Neural progenitor cell (in vitro differentiated cells): ENCODE data around the gene IGDCC3. TPM values are rescaled to one million over a fixed set of nuclear protein-coding genes. Genes with fewer than 3 reads are reported as not detected.

Experiments
- DNase-seq: peaks from one replicate; pipeline ENCODE4 v3.0.0-alpha.2; 2016; ENCODE audit warnings: low spot score
- H2AFZ ChIP-seq: fragments of 200-600 bp; sonication (generic); replicated peaks from 2 replicates; pipeline ENCODE4 v1.6.1; 2016; ENCODE audit warnings: antibody characterized with exemption
- H3F3A ChIP-seq: fragments of 200-600 bp; sonication (generic); 2 replicates; pipeline ENCODE4 v1.6.1; 2016; ENCODE audit warnings: antibody characterized with exemption, low read depth
- H3K27ac ChIP-seq: fragments of 200-600 bp; sonication (generic); 2 replicates; pipeline ENCODE4 v1.5.1; 2016; ENCODE audit warnings: mild to moderate bottlenecking
- H3K27me3 ChIP-seq: fragments of 200-600 bp; sonication (generic); 2 replicates; pipeline ENCODE4 v1.6.1; 2016; ENCODE audit warnings: mild to moderate bottlenecking, moderate library complexity
- H3K36me3 ChIP-seq: fragments of 200-600 bp; sonication (generic); 2 replicates; pipeline ENCODE4 v1.5.1; 2016
- H3K4me1 ChIP-seq: fragments of 200-600 bp; sonication (generic); 2 replicates; pipeline ENCODE4 v1.6.1; 2016; ENCODE audit warnings: mixed run types
- H3K4me2 ChIP-seq: fragments of 200-600 bp; sonication (generic); 2 replicates; pipeline ENCODE4 v1.6.1; 2016
- H3K4me3 ChIP-seq: fragments of 200-600 bp; sonication (generic); 2 replicates; pipeline ENCODE4 v1.5.1; 2016
- H3K79me2 ChIP-seq: fragments of 200-600 bp; sonication (generic); 2 replicates; pipeline ENCODE4 v1.6.1; 2016; ENCODE audit warnings: low read depth
- H3K9ac ChIP-seq: fragments of 200-600 bp; sonication (generic); 2 replicates; pipeline ENCODE4 v1.6.1; 2016
- H3K9me3 ChIP-seq: fragments of 200-600 bp; sonication (generic); 2 replicates; pipeline ENCODE4 v1.5.1; 2016; ENCODE audit warnings: low read depth
- H4K20me1 ChIP-seq: fragments of 200-600 bp; sonication (generic); 2 replicates; pipeline ENCODE4 v1.6.1; 2016; ENCODE audit warnings: low read depth
- H3K27ac Mint-ChIP-seq: 3 replicates; pipeline ENCODE4 v1.8.0; 2021; ENCODE audit warnings: mixed read lengths
- H3K27me3 Mint-ChIP-seq: 2 replicates; pipeline ENCODE4 v1.8.0; 2022; ENCODE audit warnings: low read depth, mild to moderate bottlenecking, inconsistent platforms, moderate library complexity, mixed read lengths; ENCODE audit not compliant: insufficient read depth
- H3K36me3 Mint-ChIP-seq: 3 replicates; pipeline ENCODE4 v1.8.0; 2021; ENCODE audit warnings: mixed read lengths
- H3K4me1 Mint-ChIP-seq: 3 replicates; pipeline ENCODE4 v1.8.0; 2021; ENCODE audit warnings: mixed read lengths
- H3K4me3 Mint-ChIP-seq: 3 replicates; pipeline ENCODE4 v1.8.0; 2021; ENCODE audit warnings: mild to moderate bottlenecking, moderate library complexity, mixed read lengths
- H3K9me3 Mint-ChIP-seq: 3 replicates; pipeline ENCODE4 v1.8.0; 2020; ENCODE audit warnings: mixed read lengths
- CTCF ChIP-seq: fragments of 200-600 bp; sonication (generic); IDR thresholded peaks from 2 replicates; pipeline ENCODE4 v1.5.1; 2017; ENCODE audit warnings: antibody characterized with exemption, mild to moderate bottlenecking
- EZH2 ChIP-seq: fragments of 200-600 bp; sonication (generic); IDR thresholded peaks from 2 replicates; pipeline ENCODE4 v1.6.1; 2017; ENCODE audit warnings: antibody characterized with exemption, mild to moderate bottlenecking, moderate library complexity
- EZH2phosphoT487 ChIP-seq: fragments of 200-600 bp; sonication (generic); IDR thresholded peaks from 2 replicates; pipeline ENCODE4 v1.6.1; 2017; ENCODE audit warnings: antibody characterized with exemption
- total RNA-seq: library from RNA; depleted of rRNA; stranded (reverse); fragments of >200 nt; gene quantifications from 2 replicates; pipeline ENCODE4 v1.2.3, GENCODE V29; 2015; ENCODE audit warnings: low replicate concordance

IGDCC3 gene
- total RNA-seq, 1 donor from 2014 or later, result 15.8 TPM

DNA sequence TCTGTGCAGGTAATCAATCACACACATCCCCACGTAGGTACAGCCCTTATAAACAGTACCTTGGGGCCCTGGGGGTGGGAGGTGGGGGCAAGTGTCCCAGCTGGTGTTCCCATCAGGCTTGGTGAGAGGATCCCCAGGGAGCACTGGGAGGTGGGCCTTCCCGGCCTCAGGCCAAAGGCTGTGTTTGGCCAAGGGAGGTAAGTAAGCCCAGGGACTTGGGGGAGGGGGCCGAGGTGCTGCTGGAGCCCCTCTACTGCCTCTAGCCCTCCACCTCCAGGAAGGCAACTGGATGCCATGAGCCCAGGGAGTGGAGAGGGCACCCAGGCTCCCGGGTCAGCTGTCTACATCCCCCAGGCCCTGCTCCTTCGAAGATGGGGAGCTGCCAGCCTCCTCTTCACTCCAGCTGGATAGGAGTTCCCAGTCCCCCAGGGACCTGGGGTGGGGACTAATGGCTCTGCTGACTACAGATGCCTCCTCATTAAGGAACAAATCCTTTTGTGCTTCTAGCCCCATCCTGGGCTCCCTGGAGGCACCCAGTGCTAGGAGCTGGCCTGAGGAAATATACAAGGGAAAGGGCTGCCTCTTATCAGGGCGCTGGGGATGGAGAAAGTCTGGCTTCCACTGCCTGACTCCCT, 40.2 kb downstream of the IGDCC3 start:
- Mint-ChIP-seq H3K4me3 (no peak overlapping the region), H3K4me1 (peaks cover 71% of the 10 kb centered on the region), H3K27me3 (peaks cover 5% of the 10 kb centered on the region), H3K36me3 (peaks cover 3% of the 10 kb centered on the region), H3K27ac (peak overlapping the region; percentile 81), H3K9me3 (no peaks in the 10 kb centered on the region)
- peak overlapping the region; percentile 23 for H3K4me2 ChIP-seq
- peaks cover 33% of the 10 kb centered on the region for H3F3A ChIP-seq
- no peaks in the 10 kb centered on the region for H3K27me3 ChIP-seq
- H4K20me1 ChIP-seq, result peaks cover 29% of the 10 kb centered on the region
- no peak for DNase-seq
- H3K27ac ChIP-seq, result no peak overlapping the region
- H3K36me3 ChIP-seq, result no peaks in the 10 kb centered on the region
- H3K4me3 ChIP-seq, result no peak overlapping the region
- no peak overlapping the region for H3K9ac ChIP-seq
- H2AFZ ChIP-seq, result no peak overlapping the region
- no peaks in the 10 kb centered on the region for H3K79me2 ChIP-seq
- no peaks in the 10 kb centered on the region for H3K9me3 ChIP-seq
- TF ChIP-seq EZH2 (no peak), CTCF (no peak), EZH2phosphoT487 (no peak)
- H3K4me1 ChIP-seq, result peaks cover 69% of the 10 kb centered on the region

DNA sequence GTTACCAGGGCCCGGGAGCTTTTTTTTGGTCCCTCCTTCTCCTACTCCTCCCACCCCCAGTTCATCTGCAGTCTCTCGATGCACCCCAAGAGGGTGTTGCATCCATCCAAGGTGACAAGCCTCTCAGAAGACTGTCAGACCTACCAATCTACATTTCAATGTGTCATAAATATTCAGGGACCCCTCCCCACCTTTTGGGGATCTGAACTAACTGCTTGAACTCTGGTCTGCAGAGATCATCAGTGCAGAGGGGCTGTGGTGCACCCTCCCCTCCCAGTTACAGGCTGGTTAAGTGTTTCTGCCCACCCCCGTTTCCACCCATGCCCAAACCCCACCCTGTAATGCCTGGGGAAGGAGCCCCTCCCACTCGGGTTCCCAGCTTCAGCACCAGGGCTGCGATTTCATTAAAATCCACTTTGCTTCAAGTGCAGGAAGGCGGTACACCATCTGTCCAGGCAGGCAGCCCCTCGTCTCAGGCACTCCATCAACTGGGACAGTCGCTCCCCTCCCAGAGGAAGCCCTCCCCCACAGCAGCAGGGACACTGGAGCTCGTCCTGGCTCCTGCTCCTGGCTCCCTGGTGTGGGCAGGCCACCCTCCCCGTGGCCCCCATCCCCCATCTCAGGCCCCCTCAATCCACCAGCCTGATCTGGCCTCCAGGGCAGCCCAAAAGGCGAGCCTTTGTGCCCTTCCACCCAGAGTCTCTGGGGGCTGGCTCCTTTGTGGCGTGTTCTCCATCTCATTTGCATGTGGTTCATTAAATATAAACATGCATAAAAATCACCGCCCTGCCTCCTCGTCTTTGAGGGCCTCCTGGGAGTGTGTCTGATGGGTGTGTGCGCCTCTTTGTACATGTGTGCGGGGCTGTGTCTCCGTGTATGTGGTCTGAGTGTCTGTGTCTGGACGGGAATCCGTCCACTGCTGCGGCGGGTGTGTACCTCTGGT, 41.0 kb downstream of the IGDCC3 start:
- TF ChIP-seq EZH2phosphoT487 (no peak), EZH2 (no peak), CTCF (no peak)
- peaks cover 29% of the 10 kb centered on the region for H4K20me1 ChIP-seq
- Mint-ChIP-seq H3K4me1 (peaks cover 71% of the 10 kb centered on the region), H3K4me3 (peak overlapping the region; percentile 53), H3K9me3 (no peaks in the 10 kb centered on the region), H3K27me3 (peaks cover 5% of the 10 kb centered on the region), H3K36me3 (peaks cover 3% of the 10 kb centered on the region), H3K27ac (peak overlapping the region; percentile 81)
- no peaks in the 10 kb centered on the region for H3K79me2 ChIP-seq
- H3K4me1 ChIP-seq, result peaks cover 72% of the 10 kb centered on the region
- no peak overlapping the region for H2AFZ ChIP-seq
- H3K9ac ChIP-seq, result no peak overlapping the region
- no peaks in the 10 kb centered on the region for H3K27me3 ChIP-seq
- H3K36me3 ChIP-seq, result no peaks in the 10 kb centered on the region
- peak; percentile 35 for DNase-seq
- H3K4me3 ChIP-seq, result no peak overlapping the region
- H3K9me3 ChIP-seq, result no peaks in the 10 kb centered on the region
- H3F3A ChIP-seq, result peaks cover 33% of the 10 kb centered on the region
- H3K27ac ChIP-seq, result no peak overlapping the region
- peak overlapping the region; percentile 60 for H3K4me2 ChIP-seq

DNA sequence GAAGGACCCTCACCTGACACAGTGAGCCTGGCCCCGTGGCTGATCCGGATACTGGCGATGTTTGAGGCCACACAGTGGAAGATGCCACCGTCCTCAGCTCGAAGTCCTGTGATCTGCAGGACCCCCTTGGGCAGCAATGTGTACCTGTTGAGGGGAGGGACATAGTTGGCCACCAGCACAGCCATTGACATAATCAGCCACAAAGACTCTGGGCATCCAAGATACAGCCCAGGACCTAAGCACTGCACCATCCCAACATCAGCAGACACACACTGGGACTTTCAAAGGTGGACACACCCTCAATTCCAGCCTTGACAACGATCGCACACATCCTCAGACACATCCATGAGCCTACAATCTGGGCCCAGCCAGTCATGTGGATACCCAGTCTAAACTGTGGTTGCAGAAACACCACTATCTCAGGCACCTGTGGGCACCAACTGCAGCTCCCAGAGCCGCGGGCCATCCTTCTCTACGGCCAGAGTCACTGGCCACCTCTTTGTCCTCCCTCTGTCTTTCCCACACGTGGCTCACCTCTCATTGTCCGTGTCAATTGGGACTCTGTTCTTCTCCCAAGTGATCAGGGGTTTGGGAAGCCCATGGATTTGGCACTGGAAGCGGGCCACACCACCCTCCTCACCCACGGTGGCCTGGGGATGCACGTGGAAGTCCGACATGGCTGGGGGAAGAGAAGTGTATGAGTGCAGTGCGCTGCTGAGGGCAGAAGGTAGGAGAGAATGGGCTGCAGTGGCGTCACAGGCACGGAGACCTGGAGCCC, 42.3 kb downstream of the IGDCC3 start:
- no peaks in the 10 kb centered on the region for H3K36me3 ChIP-seq
- H4K20me1 ChIP-seq, result peaks cover 29% of the 10 kb centered on the region
- TF ChIP-seq EZH2, result no peak
- no peak for TF ChIP-seq EZH2phosphoT487
- no peak for TF ChIP-seq CTCF
- Mint-ChIP-seq H3K27ac (peak overlapping the region; percentile 90), H3K4me3 (no peak overlapping the region), H3K9me3 (no peaks in the 10 kb centered on the region), H3K27me3 (peaks cover 6% of the 10 kb centered on the region), H3K36me3 (peaks cover 6% of the 10 kb centered on the region), H3K4me1 (peaks cover 67% of the 10 kb centered on the region)
- H3K4me3 ChIP-seq, result no peak overlapping the region
- no peaks in the 10 kb centered on the region for H3K9me3 ChIP-seq
- H3F3A ChIP-seq, result peaks cover 33% of the 10 kb centered on the region
- H3K9ac ChIP-seq, result no peak overlapping the region
- DNase-seq, result no peak
- H3K27me3 ChIP-seq, result no peaks in the 10 kb centered on the region
- H3K27ac ChIP-seq, result no peak overlapping the region
- peak overlapping the region; percentile 68 for H3K4me2 ChIP-seq
- H3K4me1 ChIP-seq, result peaks cover 72% of the 10 kb centered on the region
- no peak overlapping the region for H2AFZ ChIP-seq
- no peaks in the 10 kb centered on the region for H3K79me2 ChIP-seq
